Amygdala (tissue), 56 donors: ENCODE data around the gene RPL22L1.
"Not testable (repeated sequence)": the region's sequence is repeated elsewhere in the genome, so short reads cannot be mapped to it uniquely, and the experiment has no call there.

ENCODE experiments used
- DNase-seq, 56 donors: peaks; one replicate each; lab custom pipeline; 2025; lab: John Stamatoyannopoulos, UW

The RPL22L1 gene

DNA sequence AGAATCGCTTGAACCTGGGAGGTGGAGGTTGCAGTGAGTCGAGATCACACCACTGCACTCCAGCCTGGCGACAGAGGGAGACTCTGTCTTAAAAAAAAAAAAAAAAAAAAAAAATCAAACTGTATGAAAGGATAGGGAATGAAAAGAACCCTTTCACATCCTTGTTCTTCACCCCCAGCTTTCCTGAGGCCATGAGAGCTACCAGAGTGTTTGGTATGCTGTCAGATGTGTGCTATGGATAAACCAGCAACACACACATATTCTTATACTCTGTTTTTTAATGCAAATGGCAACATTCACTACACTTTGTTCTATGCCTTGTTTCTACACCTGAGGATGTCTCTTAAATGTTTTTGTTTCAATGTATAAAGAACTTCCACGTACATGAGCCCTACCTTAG is 33.5 kb downstream of the RPL22L1 start:
- DNase-seq = no peak

DNA sequence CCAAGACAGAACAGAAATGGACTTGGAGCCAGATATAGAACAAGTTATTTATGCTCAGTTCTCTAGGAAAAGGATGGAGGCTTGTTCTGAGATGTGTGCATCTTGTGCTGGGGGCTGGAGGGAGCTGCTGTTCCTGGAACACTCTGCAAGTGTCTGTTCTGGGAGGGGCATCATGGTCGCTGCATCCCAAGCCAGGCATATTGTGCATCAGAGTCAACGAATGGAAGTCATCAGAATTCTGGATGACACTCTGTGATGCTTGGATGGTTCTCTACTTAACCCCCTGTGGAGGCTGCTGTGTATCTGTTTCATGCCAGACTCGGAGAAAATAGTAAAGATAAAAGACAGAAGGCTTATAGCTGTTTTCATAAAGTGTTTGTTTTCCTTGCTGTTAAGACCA is 34.7 kb downstream of the RPL22L1 start:
- DNase-seq = peak in 1 of 56 donors; percentile 17

DNA sequence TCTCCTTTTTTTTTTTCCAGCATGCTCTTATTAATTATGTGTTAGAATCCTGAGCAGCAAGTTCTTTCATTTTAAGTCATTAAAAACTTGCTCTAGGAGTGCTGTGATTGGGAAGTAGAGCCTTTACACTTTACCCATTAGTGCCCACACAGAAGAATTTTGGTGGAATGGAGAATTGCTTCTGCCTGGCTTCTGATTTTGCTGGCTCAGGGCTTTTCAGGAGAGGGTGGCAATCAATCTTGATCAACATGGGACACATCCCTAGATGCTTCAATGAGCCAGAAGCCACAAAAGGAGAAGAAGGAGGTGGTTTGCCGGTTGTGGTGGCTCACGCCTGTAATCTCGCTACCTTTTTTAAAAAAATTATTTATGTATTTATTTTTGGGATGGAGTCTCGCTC is 39.4 kb downstream of the RPL22L1 start:
- DNase-seq = no peak

DNA sequence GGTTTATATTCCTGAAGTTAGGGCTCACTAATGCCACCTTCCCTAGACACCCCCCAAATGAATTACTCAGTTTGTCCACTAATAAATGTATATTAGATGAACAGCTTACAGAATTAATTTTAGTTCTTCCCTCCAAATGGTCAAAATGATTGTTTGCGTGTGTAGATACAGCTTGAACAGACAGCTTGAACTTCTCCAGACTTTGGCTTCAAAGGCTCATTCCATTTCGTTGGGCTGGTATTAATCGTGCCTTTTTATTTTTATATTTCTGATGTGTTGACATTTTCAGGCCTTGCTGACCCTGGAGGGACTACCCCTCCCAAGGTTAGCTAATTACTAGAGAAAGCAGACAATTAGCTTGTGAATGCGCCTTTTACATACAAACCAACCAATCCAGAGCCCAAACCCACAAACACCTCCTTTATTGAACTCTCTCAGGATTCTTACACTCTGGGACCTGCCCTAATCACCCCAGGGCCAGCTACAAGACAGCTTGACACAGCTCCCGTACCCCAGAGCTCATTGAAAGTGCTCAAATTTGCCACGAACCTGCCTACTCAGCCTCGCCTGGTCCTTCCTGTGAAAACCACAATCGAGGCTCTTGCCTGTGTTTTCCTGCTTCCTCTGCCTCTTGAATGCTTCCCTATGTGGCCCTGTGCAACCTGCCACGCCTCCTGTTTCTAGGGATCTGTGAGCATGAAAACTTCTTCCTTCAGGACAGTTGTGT is 40.3 kb downstream of the RPL22L1 start:
- no peak for DNase-seq

DNA sequence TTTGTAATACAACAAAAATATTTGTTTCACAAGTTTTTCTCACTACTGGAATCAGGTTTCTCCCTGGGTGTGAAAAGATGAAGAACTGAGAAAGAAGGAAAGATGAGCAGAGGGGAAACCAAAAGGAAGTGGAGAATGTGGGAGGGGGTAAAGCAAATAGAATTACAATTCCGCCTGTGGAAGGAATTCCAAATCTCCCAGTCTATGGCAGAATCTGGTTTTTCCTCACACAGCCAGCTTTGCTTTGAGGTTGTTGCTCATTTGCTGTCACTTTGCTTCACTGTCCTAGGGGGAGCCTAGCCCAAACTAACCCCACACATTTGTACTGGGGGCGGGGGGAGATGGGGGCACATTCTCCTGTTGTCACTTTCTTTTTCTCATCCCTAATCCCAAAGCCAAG is 43.9 kb downstream of the RPL22L1 start:
- DNase-seq = no peak

DNA sequence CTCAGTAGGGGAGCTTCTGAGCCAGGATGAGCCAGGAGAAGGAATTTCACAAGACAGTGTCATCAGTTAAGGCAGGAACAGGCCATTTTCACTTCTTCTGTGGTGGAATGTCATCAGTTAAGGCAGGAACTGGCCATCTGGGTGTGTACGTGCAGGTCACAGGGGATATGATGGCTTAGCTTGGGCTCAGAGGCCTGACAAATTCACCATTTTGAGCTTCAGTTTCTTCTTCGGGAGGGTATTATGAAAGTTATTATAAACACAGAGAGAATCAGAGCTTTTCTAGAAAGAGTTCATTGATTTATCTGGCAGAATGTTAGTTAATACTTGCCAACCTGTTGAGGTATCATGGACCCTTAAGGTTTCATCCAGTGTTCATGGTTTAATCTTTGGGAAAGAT is 46.4 kb downstream of the RPL22L1 start:
- not testable (repeated sequence) for DNase-seq

DNA sequence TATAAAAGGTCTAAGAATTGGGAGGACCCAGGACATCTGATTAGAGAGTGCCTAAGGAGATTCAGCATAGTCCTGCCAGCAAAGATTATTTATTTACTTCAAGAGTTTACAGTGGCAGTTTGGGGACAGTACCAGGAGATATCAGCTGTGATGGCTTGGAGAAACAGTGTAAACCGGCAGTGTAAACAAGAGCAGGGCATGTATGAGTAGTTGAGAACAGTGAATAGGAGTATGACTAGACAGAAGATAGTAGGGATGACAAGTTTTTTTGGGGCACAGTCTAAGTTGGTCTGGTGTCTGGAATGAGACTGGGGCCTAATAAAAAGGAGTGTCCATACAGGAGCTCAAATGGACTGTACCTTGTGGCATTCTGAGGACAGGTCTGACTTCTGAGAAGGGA is 51.7 kb downstream of the RPL22L1 start:
- DNase-seq = not testable (repeated sequence)

DNA sequence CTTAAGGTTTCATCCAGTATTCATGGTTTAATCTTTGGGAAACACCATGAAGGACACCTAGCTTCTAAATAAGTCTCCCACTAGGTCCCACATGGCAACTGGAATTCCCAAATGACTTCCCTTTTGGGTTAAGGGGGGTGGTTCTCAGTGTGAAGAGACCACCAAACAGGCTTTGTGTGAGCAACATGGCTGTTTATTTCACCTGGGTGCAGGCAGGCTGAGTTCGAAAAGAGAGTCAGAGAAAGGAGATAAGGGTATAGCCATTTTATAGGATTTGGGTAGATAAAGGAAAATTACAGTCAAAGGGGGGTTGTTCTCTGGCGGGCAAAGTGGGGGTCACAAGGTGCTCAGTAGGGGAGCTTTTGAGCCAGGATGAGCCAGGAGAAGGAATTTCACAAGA is 52.5 kb downstream of the RPL22L1 start:
- not testable (repeated sequence) for DNase-seq

DNA sequence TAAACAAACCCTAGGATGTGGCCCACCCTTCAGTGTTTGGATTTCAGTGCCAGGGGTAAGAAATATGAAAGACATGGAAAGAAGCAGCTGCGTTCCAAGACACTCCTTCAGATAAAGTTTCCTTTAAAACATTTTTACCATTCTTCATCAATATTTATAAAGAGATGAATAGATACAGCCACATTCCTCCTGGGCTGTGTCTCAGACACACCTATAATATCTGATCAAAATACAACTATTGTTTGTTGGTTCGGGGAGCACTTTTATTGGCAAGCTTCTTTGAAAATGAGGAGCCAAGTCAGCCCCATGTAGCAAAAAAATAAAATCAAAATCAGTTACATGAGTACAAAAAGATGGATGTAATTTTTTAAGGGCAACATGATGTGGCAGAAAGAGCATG is 53.2 kb downstream of the RPL22L1 start:
- no peak for DNase-seq

DNA sequence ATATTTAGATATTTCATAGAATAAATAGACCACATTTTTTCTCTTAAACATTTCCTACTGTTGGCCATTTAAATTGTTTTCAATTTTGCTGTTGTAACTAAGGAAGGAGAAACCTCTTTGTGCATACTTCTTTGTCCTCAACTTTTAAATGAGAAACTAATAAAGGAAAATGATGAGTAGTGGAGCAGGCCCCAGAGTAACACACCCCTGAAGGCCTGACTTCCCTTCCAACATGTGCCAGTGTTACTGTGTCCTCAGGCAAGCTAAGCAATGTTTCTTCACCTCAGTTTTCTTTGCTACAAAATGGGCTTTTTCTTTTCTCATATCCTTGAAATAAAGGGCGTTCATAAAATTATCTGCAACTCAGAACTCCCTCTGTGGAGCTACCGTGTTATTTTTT is 53.7 kb downstream of the RPL22L1 start:
- no peak for DNase-seq

DNA sequence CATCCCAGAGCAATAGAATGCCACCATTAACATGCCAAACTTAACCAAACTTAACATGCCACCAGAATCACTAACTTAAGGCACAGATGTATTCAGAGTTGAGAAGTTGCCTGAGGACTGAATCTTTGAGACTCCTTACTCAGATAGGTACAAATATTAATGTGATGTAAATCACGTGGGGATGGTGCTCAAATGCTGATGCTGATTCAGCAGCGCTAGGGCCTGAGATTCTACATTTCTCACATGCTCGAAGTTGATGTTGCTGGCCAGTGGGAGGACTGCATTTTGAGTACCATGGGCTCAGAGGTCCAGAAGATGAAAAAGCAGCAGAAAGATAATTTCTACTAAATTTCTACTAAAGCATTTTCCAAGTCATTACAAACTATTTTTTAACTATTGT is 54.1 kb downstream of the RPL22L1 start:
- DNase-seq = no peak

DNA sequence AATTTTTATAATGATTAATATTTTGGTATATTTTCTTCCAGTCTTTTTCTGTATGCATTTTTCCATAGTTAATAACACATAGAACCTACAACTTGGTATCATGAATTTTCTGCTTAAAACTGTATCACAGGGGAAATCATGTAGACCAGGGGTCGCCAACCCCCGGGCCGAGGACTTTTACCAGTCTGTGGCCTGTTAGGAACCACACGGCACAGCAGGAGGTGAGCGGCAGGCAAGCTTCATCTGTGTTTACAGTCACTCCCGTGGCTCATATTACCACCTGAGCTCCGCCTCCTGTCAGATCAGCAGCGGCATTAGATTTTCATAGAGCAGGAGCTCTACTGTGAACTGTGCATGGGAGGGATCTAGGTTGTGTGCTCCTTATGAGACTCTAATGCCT is 54.7 kb downstream of the RPL22L1 start:
- no peak for DNase-seq
